NT2/D1 (cell line): ENCODE results near the gene BNC2.

ENCODE experiments used
- DNase-seq: peaks from one replicate; pipeline ENCODE4 v3.0.0-alpha.2; 2011; ENCODE audit warnings: low read depth, low spot score
- H3K27me3 ChIP-seq: 2 replicates; pipeline ENCODE4 v1.6.0; 2011; ENCODE audit warnings: mild to moderate bottlenecking; ENCODE audit not compliant: insufficient read length, insufficient read depth
- H3K36me3 ChIP-seq: 2 replicates; pipeline ENCODE4 v1.6.1; 2011; ENCODE audit warnings: mild to moderate bottlenecking, low read length, mixed read lengths; ENCODE audit not compliant: insufficient read depth, insufficient read length
- H3K4me1 ChIP-seq: 2 replicates; pipeline ENCODE4 v1.5.1; 2011; ENCODE audit not compliant: insufficient read depth, insufficient read length
- H3K4me3 ChIP-seq: 2 replicates; pipeline ENCODE4 v1.5.1; 2011; ENCODE audit warnings: low read depth; ENCODE audit not compliant: insufficient read length
- H3K9ac ChIP-seq: 2 replicates; pipeline ENCODE4 v1.6.0; 2011; ENCODE audit warnings: low read depth; ENCODE audit not compliant: insufficient read length
- H3K9me3 ChIP-seq: 2 replicates; pipeline ENCODE4 v1.5.1; 2011; ENCODE audit warnings: mild to moderate bottlenecking, low read length; ENCODE audit not compliant: insufficient read depth
- SUZ12 ChIP-seq: IDR thresholded peaks from 2 replicates; pipeline ENCODE4 v1.6.1; 2011; ENCODE audit not compliant: insufficient read length, insufficient read depth; ENCODE audit errors: extremely low read depth
- YY1 ChIP-seq: IDR thresholded peaks from 2 replicates; pipeline ENCODE4 v1.6.1; 2011; ENCODE audit not compliant: insufficient read length, insufficient read depth
- ZNF274 ChIP-seq: IDR thresholded peaks from 2 replicates; pipeline ENCODE4 v1.6.1; 2011; ENCODE audit warnings: mild to moderate bottlenecking, low read depth, low read length

Gene BNC2

DNA sequence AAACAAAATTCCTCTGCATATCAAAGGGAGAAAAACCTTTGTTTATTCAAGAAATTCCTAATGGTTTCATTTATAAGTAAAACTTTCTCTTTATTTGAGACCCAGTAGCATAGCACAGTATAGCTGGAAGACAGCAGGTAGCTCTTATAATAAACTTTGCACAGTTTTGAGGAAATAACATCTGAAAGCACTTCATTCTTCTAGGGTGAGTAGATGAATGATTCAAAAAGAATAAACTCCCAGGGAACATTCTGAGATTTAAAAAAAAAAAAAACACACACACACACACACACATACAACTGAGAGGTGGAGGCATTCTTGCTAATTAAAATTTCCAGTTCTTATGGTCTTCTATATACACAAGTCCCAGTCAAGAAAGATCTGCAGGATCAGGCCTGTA lies 197.3 kb downstream of the BNC2 start:
- Histone ChIP-seq H3K36me3 (no peaks in the 10 kb centered on the region), H3K9me3 (no peaks in the 10 kb centered on the region), H3K9ac (no peak overlapping the region), H3K4me3 (no peak overlapping the region), H3K4me1 (no peaks in the 10 kb centered on the region), H3K27me3 (no peaks in the 10 kb centered on the region)
- TF ChIP-seq ZNF274 (no peak), SUZ12 (no peak), YY1 (no peak)
- no peak for DNase-seq

DNA sequence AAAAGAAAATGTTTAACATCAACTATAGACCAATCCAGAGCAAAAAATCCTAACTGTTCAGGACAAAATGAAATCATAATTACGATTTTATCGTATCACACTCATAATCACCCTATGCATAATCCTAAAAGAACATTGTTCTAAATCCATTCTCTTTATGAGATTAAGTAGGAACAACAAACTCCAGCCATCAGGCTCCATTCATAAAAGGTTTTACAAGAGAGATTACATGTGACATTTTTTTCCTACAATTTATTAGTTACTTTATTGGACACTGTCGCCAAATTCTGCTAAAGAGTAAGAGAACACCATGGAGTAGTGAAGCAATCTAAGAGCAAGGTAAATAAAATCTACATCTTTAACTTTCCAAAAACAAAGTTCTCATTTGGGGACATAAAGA lies 198.0 kb downstream of the BNC2 start:
- DNase-seq: no peak
- Histone ChIP-seq H3K9me3 (no peaks in the 10 kb centered on the region), H3K4me3 (no peak overlapping the region), H3K36me3 (no peaks in the 10 kb centered on the region), H3K4me1 (no peaks in the 10 kb centered on the region), H3K9ac (no peak overlapping the region), H3K27me3 (no peaks in the 10 kb centered on the region)
- TF ChIP-seq SUZ12 (no peak), YY1 (no peak), ZNF274 (no peak)

GRCh38 chr9:16671591-16672137 lies 198.8 kb downstream of the BNC2 start:
- H3K27me3 ChIP-seq: no peaks in the 10 kb centered on the region
- DNase-seq: no peak
- no peaks in the 10 kb centered on the region for H3K9me3 ChIP-seq
- no peaks in the 10 kb centered on the region for H3K36me3 ChIP-seq
- TF ChIP-seq YY1 (no peak), SUZ12 (no peak), ZNF274 (no peak)
- no peak overlapping the region for H3K4me3 ChIP-seq
- H3K9ac ChIP-seq: no peak overlapping the region
- H3K4me1 ChIP-seq: no peaks in the 10 kb centered on the region

- H3K36me3 ChIP-seq: no peaks in the 10 kb centered on the region
- no peak overlapping the region for H3K9ac ChIP-seq
- no peaks in the 10 kb centered on the region for H3K9me3 ChIP-seq
- H3K4me3 ChIP-seq: no peak overlapping the region
- TF ChIP-seq ZNF274: no peak
- TF ChIP-seq YY1: no peak
- no peak for TF ChIP-seq SUZ12
- H3K4me1 ChIP-seq: no peaks in the 10 kb centered on the region
- H3K27me3 ChIP-seq: no peaks in the 10 kb centered on the region
- no peak for DNase-seq
These were observed 199.7 kb downstream of the BNC2 start for GRCh38 chr9:16670791-16671190.

- Histone ChIP-seq H3K4me3 (no peak overlapping the region), H3K4me1 (no peaks in the 10 kb centered on the region), H3K9ac (no peak overlapping the region), H3K36me3 (no peaks in the 10 kb centered on the region), H3K9me3 (no peaks in the 10 kb centered on the region), H3K27me3 (no peaks in the 10 kb centered on the region)
- TF ChIP-seq SUZ12 (no peak), ZNF274 (no peak), YY1 (no peak)
- no peak for DNase-seq
These were observed 201.7 kb downstream of the BNC2 start for GRCh38 chr9:16668734-16669295.

DNA sequence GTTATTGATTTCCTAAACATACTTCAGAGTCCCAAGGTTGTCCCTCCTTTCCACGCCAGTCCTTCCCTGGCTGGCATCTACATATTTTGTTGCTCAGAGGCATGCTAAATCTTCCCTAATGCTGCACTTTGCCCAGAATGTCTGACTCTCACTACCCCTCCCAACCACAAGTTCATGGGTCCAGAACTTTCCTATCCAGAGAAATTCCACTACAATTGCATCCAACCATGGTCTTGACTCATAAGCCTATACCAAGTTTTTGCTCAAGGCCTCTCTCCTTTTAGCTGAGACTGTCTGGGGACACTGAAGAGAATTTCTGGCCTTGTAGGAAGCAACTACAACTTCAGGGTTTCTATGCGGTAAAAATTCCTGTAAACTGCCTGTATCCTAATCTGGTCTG lies 206.3 kb downstream of the BNC2 start:
- Histone ChIP-seq H3K9ac (no peak overlapping the region), H3K4me3 (no peak overlapping the region), H3K27me3 (no peaks in the 10 kb centered on the region), H3K4me1 (no peaks in the 10 kb centered on the region), H3K9me3 (no peaks in the 10 kb centered on the region), H3K36me3 (no peaks in the 10 kb centered on the region)
- no peak for DNase-seq
- no peak for TF ChIP-seq SUZ12
- no peak for TF ChIP-seq YY1
- no peak for TF ChIP-seq ZNF274

DNA sequence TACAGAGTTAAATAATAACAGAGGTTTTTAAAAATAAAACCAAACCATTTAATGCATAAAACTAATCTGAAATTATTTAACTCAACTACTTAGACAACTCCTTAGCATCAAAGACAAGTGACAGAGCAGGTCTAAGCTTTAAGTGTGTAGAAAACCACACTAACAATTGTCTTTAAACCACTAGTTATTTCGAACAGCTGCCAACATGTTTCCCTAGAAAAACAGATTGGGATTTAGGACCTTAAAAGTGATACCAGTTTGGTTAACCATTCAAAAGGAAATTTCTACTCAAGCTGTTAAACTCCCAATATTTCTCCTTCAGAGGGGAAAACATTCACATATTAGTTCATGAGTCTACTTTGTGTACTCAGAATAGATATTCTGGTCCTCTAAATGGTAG lies 208.7 kb downstream of the BNC2 start:
- Histone ChIP-seq H3K9ac (no peak overlapping the region), H3K36me3 (no peaks in the 10 kb centered on the region), H3K4me1 (no peaks in the 10 kb centered on the region), H3K4me3 (no peak overlapping the region), H3K9me3 (no peaks in the 10 kb centered on the region), H3K27me3 (no peaks in the 10 kb centered on the region)
- no peak for TF ChIP-seq YY1
- TF ChIP-seq SUZ12: no peak
- TF ChIP-seq ZNF274: no peak
- no peak for DNase-seq
